Measurements from ENCODE around the gene FUZ.

Gene FUZ

GRCh38 chr19:49805822-49806619 lies 7.1 kb downstream of the FUZ start:
- DNase-seq, result no peak

GRCh38 chr19:49803529-49803856 lies 9.6 kb downstream of the FUZ start:
- no peak for DNase-seq

GRCh38 chr19:49802836-49803528 lies 10.1 kb downstream of the FUZ start:
- DNase-seq, result no peak

GRCh38 chr19:49801966-49802661 lies 11.0 kb downstream of the FUZ start:
- no peak for DNase-seq

GRCh38 chr19:49801401-49801888 lies 11.6 kb downstream of the FUZ start:
- no peak for DNase-seq

GRCh38 chr19:49800771-49801170 lies 12.3 kb downstream of the FUZ start:
- no peak for DNase-seq

- DNase-seq, result peak; percentile 31
Observed at GRCh38 chr19:49799798-49800376, 13.2 kb downstream of the FUZ start.

GRCh38 chr19:49799271-49799797 lies 13.8 kb downstream of the FUZ start:
- no peak for DNase-seq

GRCh38 chr19:49798574-49798973 lies 14.5 kb downstream of the FUZ start:
- DNase-seq, result no peak

GRCh38 chr19:49795615-49796014 lies 17.5 kb downstream of the FUZ start:
- no peak for DNase-seq

- no peak for DNase-seq
Observed at GRCh38 chr19:49793561-49793840, 19.6 kb downstream of the FUZ start.

- no peak for DNase-seq
Observed at GRCh38 chr19:49792829-49793560, 20.1 kb downstream of the FUZ start.

- no peak for DNase-seq
Observed at GRCh38 chr19:49791776-49792445, 21.2 kb downstream of the FUZ start.

- DNase-seq, result no peak
Observed at GRCh38 chr19:49790866-49791265, 22.2 kb downstream of the FUZ start.

GRCh38 chr19:49788857-49789256 lies 24.2 kb downstream of the FUZ start:
- DNase-seq, result no peak

GRCh38 chr19:49787746-49788145 lies 25.3 kb downstream of the FUZ start:
- DNase-seq, result no peak

- DNase-seq, result no peak
Observed at GRCh38 chr19:49786376-49786820, 26.7 kb downstream of the FUZ start.

- no peak for DNase-seq
Observed at GRCh38 chr19:49782515-49782914, 30.6 kb downstream of the FUZ start.

- no peak for DNase-seq
Observed at GRCh38 chr19:49781394-49781793, 31.7 kb downstream of the FUZ start.

GRCh38 chr19:49780861-49781260 lies 32.2 kb downstream of the FUZ start:
- DNase-seq, result no peak

- no peak for DNase-seq
Observed at GRCh38 chr19:49779731-49780555, 33.1 kb downstream of the FUZ start.

Data from activated T-cell treated with anti-CD3 and anti-CD28 coated beads, Interleukin-2, amount 50 U/mL, for 1 hour (primary cell).